Brain microvascular endothelial cell (primary cell): ENCODE measurements around the gene NFAM1.

Experiments used
- DNase-seq: peaks from one replicate; pipeline ENCODE4 v3.0.0-alpha.2; 2020
- H3K27ac ChIP-seq: fragments of 250-450 bp; sonication (Bioruptor Pico); 2 replicates; pipeline ENCODE4 v1.5.1; 2020; ENCODE audit warnings: mild to moderate bottlenecking, moderate library complexity
- H3K27me3 ChIP-seq: fragments of 250-450 bp; sonication (Bioruptor Pico); replicated peaks from 2 replicates; pipeline ENCODE4 v1.5.1; 2020; ENCODE audit warnings: mild to moderate bottlenecking
- H3K36me3 ChIP-seq: fragments of 250-450 bp; sonication (Bioruptor Pico); replicated peaks from 2 replicates; pipeline ENCODE4 v1.5.1; 2020; ENCODE audit warnings: mild to moderate bottlenecking
- H3K4me3 ChIP-seq: 2 replicates; pipeline ENCODE4 v1.5.1; 2011; ENCODE audit warnings: low read depth, mild to moderate bottlenecking, control low read depth, low read length, moderate library complexity
- CTCF ChIP-seq: IDR thresholded peaks from 2 replicates; pipeline ENCODE4 v1.5.1; 2011; ENCODE audit warnings: low read depth, mild to moderate bottlenecking, moderate library complexity, low read length, control low read depth, inconsistent platforms; ENCODE audit errors: missing control alignments
- in situ Hi-C: cut with HindIII; loops from 2 replicates; pipeline ENCODE4 v1.10.0; 2017; ENCODE audit warnings: low sequenced_read_pairs, low pct_ligation_motif_present

NFAM1 gene

DNA sequence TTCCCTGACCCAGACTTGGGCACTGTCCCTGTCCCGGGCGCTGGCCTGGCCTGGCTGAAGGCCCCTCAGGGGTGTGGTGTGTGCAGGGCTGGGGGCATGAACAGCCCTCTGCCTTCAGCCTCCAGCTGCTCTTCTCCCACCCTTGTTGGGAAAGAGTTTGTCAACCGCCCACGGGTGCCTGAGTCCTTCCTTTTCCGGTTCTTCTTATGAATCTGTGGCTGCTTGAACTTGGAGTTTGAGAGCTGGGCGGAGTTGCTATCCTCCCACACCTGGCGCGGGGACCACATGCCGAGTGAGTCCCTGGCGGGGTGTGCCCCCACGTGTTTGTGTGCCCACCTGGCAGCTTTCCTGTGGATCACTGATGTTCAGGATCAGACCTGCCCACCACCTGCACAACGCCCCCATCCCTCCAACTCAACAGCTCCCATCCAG is 13.4 kb downstream of the NFAM1 start:
- no peak overlapping the region for H3K27ac ChIP-seq
- no peak for TF ChIP-seq CTCF
- H3K27me3 ChIP-seq, result peaks cover 12% of the 10 kb centered on the region
- in situ Hi-C loops, result no loop called here
- no peak for DNase-seq
- no peaks in the 10 kb centered on the region for H3K36me3 ChIP-seq
- H3K4me3 ChIP-seq, result no peak overlapping the region

DNA sequence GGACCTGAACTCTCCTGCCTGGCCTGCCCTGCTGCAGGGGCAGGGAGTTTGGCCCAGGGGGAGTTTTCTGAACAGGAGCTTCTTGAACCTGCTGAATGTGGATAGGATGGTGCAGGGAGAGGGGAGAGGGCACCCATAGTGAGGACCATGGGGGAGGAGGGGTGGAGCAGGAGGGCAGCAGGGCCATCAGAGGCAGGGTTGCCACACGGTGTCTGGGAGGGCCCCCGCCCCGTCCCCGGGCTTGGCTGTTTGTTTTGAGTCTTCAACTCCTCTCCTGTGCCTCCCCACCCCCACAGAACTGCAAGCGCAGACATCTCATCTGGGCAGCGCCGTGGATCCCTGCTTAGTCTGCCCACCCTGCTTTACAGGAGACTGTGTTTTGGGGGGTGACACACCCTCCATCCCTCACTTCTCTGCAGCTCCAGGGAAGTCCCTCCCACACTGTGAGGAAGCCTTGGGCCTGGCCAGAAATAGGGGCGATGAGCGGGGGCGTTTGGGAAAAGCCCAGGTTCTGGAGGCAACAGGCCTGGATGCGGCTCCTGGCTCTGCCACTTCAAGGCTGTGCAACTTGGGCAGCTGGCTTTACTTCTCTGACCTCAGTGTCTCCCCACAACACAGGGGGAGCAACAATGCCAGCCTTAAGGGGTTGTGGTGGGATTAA is 14.4 kb downstream of the NFAM1 start:
- DNase-seq, result no peak
- in situ Hi-C loops, result no loop called here
- Histone ChIP-seq H3K36me3 (no peaks in the 10 kb centered on the region), H3K27me3 (peaks cover 12% of the 10 kb centered on the region), H3K4me3 (no peak overlapping the region), H3K27ac (no peak overlapping the region)
- no peak for TF ChIP-seq CTCF

- Histone ChIP-seq H3K36me3 (no peaks in the 10 kb centered on the region), H3K4me3 (no peak overlapping the region), H3K27me3 (peaks cover 12% of the 10 kb centered on the region), H3K27ac (no peak overlapping the region)
- TF ChIP-seq CTCF, result no peak
- no peak for DNase-seq
- in situ Hi-C loops, result no loop called here
Measured at GRCh38 chr22:42416671-42417230, 15.5 kb downstream of the NFAM1 start.

GRCh38 chr22:42414565-42415303 is 17.5 kb downstream of the NFAM1 start:
- TF ChIP-seq CTCF, result no peak
- Histone ChIP-seq H3K36me3 (no peaks in the 10 kb centered on the region), H3K4me3 (no peak overlapping the region), H3K27me3 (peaks cover 12% of the 10 kb centered on the region), H3K27ac (no peak overlapping the region)
- no peak for DNase-seq
- in situ Hi-C loops, result no loop called here

- in situ Hi-C loops, result no loop called here
- no peak for TF ChIP-seq CTCF
- DNase-seq, result no peak
- H3K27me3 ChIP-seq, result peaks cover 5% of the 10 kb centered on the region
- H3K36me3 ChIP-seq, result no peaks in the 10 kb centered on the region
- no peak overlapping the region for H3K27ac ChIP-seq
- no peak overlapping the region for H3K4me3 ChIP-seq
Measured at GRCh38 chr22:42414021-42414420, 18.2 kb downstream of the NFAM1 start.
